DOHH2 (cell line): ENCODE data around the gene KDM4C.

ENCODE experiments used
- EZH2phosphoT487 ChIP-seq: fragments of 200-600 bp; sonication (generic); IDR thresholded peaks from 2 replicates; pipeline ENCODE4 v1.6.1; 2017; ENCODE audit warnings: borderline replicate concordance, mild to moderate bottlenecking, antibody characterized with exemption, low read length, moderate library complexity, mixed read lengths
- TF ChIP-seq, protein P1 (sequence below): fragments of 200-600 bp; sonication (generic); IDR thresholded peaks from one replicate; pipeline ENCODE4 v1.5.1; 2014; ENCODE audit warnings: antibody characterized with exemption, mild to moderate bottlenecking, low read depth, low read length; ENCODE audit not compliant: poor library complexity, severe bottlenecking

DNA sequence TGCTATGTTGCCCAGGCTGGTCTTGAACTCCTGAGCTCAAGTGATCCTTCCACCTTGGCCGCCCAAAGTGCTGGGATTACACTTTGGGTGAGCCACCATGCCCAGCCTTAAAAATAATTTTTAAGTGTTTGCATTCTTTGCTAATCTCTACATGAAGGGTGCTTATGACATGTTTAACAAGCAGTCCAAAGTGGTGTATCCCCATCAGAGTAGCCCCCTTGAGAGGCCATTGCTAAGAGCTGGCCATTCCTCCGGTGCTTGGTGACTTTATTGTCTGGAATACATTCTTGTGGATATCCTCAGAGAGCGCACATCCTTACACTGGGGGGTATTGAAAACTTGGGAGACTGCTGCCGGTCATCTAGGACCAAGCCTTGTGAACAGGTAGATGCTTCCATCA, 395.4 kb downstream of the KDM4C start:
- TF ChIP-seq, protein P1, sequence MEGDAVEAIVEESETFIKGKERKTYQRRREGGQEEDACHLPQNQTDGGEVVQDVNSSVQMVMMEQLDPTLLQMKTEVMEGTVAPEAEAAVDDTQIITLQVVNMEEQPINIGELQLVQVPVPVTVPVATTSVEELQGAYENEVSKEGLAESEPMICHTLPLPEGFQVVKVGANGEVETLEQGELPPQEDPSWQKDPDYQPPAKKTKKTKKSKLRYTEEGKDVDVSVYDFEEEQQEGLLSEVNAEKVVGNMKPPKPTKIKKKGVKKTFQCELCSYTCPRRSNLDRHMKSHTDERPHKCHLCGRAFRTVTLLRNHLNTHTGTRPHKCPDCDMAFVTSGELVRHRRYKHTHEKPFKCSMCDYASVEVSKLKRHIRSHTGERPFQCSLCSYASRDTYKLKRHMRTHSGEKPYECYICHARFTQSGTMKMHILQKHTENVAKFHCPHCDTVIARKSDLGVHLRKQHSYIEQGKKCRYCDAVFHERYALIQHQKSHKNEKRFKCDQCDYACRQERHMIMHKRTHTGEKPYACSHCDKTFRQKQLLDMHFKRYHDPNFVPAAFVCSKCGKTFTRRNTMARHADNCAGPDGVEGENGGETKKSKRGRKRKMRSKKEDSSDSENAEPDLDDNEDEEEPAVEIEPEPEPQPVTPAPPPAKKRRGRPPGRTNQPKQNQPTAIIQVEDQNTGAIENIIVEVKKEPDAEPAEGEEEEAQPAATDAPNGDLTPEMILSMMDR: no peak
- TF ChIP-seq EZH2phosphoT487: no peak
